AG04449 (cell line): ENCODE results near the gene NUDT3.

Experiments used
- CTCF ChIA-PET: fragments of 350-600 bp; formaldehyde crosslinking; extraction: SDS; loops from one replicate; lab custom pipeline; 2021; ENCODE audit warnings: antibody characterized with exemption; lab: Yijun Ruan, JAX
- POLR2A ChIA-PET: fragments of 400-600, 350-600 bp; formaldehyde crosslinking; extraction: SDS; loops from one replicate; lab custom pipeline; 2020; ENCODE audit warnings: antibody characterized with exemption, inconsistent platforms; lab: Yijun Ruan, JAX
- DNase-seq: peaks from one replicate; pipeline ENCODE4 v3.0.0-alpha.2; 2010; ENCODE audit warnings: low read depth, low spot score
- H3K4me3 ChIP-seq: 2 replicates; pipeline ENCODE4 v1.5.1; 2011; ENCODE audit warnings: low read depth, mild to moderate bottlenecking, control low read depth, low read length
- TF ChIP-seq, protein P1 (sequence below): IDR thresholded peaks from one replicate; pipeline ENCODE4 v1.5.1; 2011; ENCODE audit warnings: mild to moderate bottlenecking, moderate library complexity, low read length, control low read depth, inconsistent platforms; ENCODE audit not compliant: insufficient read depth; ENCODE audit errors: missing control alignments

NUDT3 gene

DNA sequence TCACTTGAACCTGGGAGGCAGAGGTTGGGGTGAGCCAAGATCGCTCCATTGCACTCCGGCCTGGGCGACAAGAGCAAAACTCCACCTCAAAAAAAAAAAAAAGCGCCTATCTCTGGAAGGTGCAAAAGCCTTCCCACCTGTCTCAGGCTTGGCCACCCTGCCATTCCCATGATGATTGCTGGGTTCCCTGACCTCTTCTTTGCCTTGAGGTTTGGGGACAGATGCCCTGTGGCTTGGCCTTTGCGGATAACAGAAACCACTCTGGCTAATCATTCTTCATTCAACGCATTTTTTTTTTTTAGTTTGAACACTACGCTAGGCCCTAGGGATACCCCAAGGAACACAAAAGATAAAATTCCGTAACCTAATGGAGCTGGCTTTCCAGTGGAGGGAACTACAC lies 162.6 kb downstream of the NUDT3 start:
- H3K4me3 ChIP-seq = no peak overlapping the region
- TF ChIP-seq, protein P1, sequence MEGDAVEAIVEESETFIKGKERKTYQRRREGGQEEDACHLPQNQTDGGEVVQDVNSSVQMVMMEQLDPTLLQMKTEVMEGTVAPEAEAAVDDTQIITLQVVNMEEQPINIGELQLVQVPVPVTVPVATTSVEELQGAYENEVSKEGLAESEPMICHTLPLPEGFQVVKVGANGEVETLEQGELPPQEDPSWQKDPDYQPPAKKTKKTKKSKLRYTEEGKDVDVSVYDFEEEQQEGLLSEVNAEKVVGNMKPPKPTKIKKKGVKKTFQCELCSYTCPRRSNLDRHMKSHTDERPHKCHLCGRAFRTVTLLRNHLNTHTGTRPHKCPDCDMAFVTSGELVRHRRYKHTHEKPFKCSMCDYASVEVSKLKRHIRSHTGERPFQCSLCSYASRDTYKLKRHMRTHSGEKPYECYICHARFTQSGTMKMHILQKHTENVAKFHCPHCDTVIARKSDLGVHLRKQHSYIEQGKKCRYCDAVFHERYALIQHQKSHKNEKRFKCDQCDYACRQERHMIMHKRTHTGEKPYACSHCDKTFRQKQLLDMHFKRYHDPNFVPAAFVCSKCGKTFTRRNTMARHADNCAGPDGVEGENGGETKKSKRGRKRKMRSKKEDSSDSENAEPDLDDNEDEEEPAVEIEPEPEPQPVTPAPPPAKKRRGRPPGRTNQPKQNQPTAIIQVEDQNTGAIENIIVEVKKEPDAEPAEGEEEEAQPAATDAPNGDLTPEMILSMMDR = no peak
- no peak for DNase-seq
- POLR2A ChIA-PET = no interaction called here
- CTCF ChIA-PET = interaction anchor here (0.7 to 1.2 kb wide), 2 partner anchors 20 to 34 kb away, joined by 3 read pairs; no protein-coding TSS in a partner anchor
